ENCODE measurements around the gene HYCC2. TPM values are rescaled to one million over a fixed set of nuclear protein-coding genes. Genes with fewer than 3 reads are reported as not detected.

The HYCC2 gene
- total and polyA plus RNA-seq, 2 donors (not counting 3 experiments of a cell fraction or from before 2014, with no cell fraction given): 3.0 to 21.2 TPM

GRCh38 chr2:201057715-201058248 is 13.7 kb downstream of the HYCC2 start:
- TF ChIP-seq FOS (IDR thresholded peaks at IDR 0.05; ENCODE audit: borderline replicate concordance, insufficient read depth, low read length) (no peak), MAX (IDR thresholded peaks at IDR 0.05; ENCODE audit: insufficient read depth, insufficient read length) (no peak), MYC (IDR thresholded peaks at IDR 0.05; ENCODE audit: low read depth, low read length) (no peak), GATA2 (IDR thresholded peaks at IDR 0.05; ENCODE audit: insufficient read depth, insufficient read length, low read depth, low read length) (no peak), EZH2 (IDR thresholded peaks at IDR 0.05; ENCODE audit: borderline replicate concordance, low read depth, low read length, severe bottlenecking) (no peak), POLR2A (IDR thresholded peaks at IDR 0.05; ENCODE audit: low read depth, low read length) (no peak), JUN (IDR thresholded peaks at IDR 0.05; ENCODE audit: borderline replicate concordance, insufficient read depth, insufficient read length, low read depth) (no peak), POLR2AphosphoS5 (IDR thresholded peaks at IDR 0.05; ENCODE audit: insufficient read depth, low read depth, low read length) (no peak)
- TF ChIP-seq, protein P1, sequence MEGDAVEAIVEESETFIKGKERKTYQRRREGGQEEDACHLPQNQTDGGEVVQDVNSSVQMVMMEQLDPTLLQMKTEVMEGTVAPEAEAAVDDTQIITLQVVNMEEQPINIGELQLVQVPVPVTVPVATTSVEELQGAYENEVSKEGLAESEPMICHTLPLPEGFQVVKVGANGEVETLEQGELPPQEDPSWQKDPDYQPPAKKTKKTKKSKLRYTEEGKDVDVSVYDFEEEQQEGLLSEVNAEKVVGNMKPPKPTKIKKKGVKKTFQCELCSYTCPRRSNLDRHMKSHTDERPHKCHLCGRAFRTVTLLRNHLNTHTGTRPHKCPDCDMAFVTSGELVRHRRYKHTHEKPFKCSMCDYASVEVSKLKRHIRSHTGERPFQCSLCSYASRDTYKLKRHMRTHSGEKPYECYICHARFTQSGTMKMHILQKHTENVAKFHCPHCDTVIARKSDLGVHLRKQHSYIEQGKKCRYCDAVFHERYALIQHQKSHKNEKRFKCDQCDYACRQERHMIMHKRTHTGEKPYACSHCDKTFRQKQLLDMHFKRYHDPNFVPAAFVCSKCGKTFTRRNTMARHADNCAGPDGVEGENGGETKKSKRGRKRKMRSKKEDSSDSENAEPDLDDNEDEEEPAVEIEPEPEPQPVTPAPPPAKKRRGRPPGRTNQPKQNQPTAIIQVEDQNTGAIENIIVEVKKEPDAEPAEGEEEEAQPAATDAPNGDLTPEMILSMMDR (IDR thresholded peaks at IDR 0.05; ENCODE audit: extremely low read depth in 1 of 2, insufficient read depth in 1 of 2, low read depth in 1 of 2, low read length in 2 of 2): no peak
- CTCF ChIA-PET: interaction anchor here (1.4 to 2.9 kb wide), 2 partner anchors 10 to 152 kb away, joined by 4 to 17 read pairs; no protein-coding TSS in a partner anchor
- Histone ChIP-seq H3K9me3 (replicated peaks; ENCODE audit: control insufficient read depth, insufficient read depth, low read length) (no peaks in the 10 kb centered on the region), H3K79me2 (ENCODE audit: control insufficient read depth, insufficient read depth, low read length) (peaks cover 60% of the 10 kb centered on the region), H3K27ac (ENCODE audit: insufficient read depth, low read depth, low read length) (no peak overlapping the region), H3K9me1 (replicated peaks; ENCODE audit: control insufficient read depth, extremely low read depth, insufficient read depth, low read length) (no peaks in the 10 kb centered on the region), H3K4me1 (ENCODE audit: control insufficient read depth, extremely low read depth, insufficient read depth, low read length) (peaks cover 2% of the 10 kb centered on the region), H2AFZ (ENCODE audit: low read depth, low read length) (no peak overlapping the region), H3K27me3 (ENCODE audit: control insufficient read depth in 2 of 2, insufficient read depth in 2 of 2, low read length in 2 of 2) (no peaks in the 10 kb centered on the region), H3K9ac (replicated peaks; ENCODE audit: extremely low read depth, insufficient read depth, low read length) (no peak overlapping the region), H4K20me1 (replicated peaks; ENCODE audit: control insufficient read depth, extremely low read depth, insufficient read depth, low read length) (no peaks in the 10 kb centered on the region), H3K4me2 (ENCODE audit: insufficient read depth, low read length) (no peak overlapping the region), H3K36me3 (ENCODE audit: control insufficient read depth in 2 of 2, extremely low read depth in 1 of 2, insufficient read depth in 2 of 2, low read length in 2 of 2) (no peaks in the 10 kb centered on the region), H3K4me3 (replicated peaks in 1 of 3; ENCODE audit: insufficient read depth in 1 of 3, low read depth in 1 of 3, low read length in 3 of 3) (no peak overlapping the region)
- intact Hi-C loops (cut with micrococcal nuclease) (no loop called here), dilution Hi-C loops (cut with MboI; ENCODE audit: extremely low pct_ligation_motif_present, low sequenced_read_pairs) (no loop called here)
- POLR2A ChIA-PET: no interaction called here
- DNase-seq (ENCODE audit: low read depth, low spot score) (no peak), FAIRE-seq (no peak)
- BruUV-seq (replicated peaks): no TSS peak
